GM21825 (cell line): ENCODE data around the gene CHCHD2.
"Not testable (repeated sequence)": the region's sequence is repeated elsewhere in the genome, so short reads cannot be mapped to it uniquely, and the experiment has no call there.

Experiments
- ATAC-seq: cut with Tn5 transposase; IDR thresholded peaks from one replicate; pipeline ENCODE4 v1.9.1; 2021; ENCODE audit warnings: mild to moderate bottlenecking, moderate library complexity; ENCODE audit not compliant: unreplicated experiment

Gene CHCHD2

DNA sequence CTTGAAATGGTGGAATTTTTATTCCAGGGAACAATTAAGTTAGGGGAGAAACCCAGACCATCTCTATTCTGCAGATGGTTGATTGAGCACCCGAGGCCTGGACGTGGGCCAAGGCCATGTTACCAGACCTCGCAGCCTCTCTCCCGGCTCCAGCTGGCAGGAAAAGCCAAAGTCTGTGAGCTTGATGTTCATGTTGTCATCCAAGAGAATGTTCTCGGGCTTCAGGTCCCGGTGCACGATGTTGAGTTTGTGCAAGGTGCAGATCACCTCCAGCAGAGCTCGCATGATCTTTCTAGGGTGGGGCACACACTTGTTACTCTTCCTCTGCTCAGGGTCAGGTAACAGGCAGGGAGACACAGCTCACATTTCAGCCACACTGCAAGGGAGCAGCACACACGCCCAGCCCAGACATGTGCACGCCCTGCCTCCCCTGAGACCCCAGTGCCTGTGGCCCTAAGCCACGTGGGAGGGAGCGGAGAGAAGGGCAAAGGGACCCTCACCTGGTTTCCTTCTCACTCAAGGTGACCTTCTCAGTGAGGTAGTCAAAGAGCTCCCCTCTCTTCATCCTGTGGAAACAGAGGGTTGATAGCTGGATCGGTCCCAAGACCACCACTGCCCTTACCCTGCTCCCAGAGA lies 23.0 kb downstream of the CHCHD2 start:
- ATAC-seq = no peak

DNA sequence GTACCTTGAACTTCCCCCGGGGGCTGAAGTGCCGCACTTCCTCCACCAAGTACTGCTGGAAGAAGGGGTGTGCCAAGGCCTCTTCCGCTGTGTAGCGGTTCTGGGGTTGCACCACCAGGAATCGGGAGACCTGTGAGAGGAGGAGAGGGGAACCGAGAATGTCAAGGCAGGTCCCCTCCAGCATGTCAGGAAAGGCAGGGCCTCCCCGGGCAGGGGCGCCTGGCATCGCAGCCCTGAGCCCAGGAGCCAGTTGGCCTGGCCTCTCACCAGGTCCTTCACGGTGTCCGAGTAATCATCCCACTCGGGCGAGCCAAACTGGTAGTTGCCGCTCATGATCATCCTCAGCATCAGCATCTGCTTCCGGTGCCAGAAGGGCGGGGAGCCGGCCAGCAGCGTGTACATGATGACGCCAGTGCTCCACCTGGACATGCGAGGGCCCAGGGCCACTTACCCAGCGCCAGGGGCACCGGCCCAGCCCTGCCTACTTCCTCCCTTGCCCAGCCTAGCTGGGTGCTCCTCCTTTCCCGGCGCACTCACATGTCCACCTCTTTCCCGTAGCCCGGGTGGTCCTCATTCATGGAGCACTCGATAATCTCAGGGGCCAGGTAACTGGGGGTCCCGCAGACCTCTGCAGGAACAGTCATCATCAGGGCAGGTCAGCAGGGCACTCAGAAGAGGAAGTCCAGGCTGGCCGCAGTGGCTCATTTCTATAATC lies 24.5 kb downstream of the CHCHD2 start:
- ATAC-seq = no peak

DNA sequence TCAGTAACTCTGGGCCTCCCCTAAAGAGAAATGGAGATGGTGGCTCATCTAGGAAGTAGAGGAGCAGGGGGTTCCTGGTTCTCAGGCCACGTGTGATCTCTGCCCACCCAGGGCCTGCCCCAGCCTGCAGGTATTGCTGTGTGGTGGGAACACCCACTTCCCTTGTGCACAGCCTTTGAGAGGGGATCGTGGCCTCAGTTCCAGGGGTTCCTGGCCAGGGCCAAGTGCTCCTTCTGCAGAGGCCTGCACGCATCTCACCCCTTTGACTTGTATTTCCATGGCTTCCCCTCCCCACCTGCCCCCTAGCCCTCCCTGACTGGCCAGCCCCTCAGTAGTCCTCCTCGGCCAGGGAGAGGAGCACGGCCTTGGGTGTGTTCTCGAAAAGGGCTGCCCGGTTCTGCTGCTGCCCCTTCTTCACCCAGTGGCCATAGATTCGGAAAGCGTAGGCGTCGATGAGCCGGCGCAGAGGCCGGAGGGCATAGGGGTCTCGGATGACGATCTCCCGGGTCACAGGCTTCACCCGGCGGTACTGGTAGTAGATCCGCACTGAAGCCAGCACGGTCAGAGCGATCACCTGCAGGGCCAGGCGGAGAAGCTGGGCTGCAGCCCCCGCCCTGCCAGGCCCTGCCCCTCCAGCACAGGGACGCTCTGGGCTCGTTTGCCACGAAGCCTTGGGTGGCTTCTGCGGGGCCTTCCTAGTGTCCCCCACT lies 25.4 kb downstream of the CHCHD2 start:
- not testable (repeated sequence) for ATAC-seq

DNA sequence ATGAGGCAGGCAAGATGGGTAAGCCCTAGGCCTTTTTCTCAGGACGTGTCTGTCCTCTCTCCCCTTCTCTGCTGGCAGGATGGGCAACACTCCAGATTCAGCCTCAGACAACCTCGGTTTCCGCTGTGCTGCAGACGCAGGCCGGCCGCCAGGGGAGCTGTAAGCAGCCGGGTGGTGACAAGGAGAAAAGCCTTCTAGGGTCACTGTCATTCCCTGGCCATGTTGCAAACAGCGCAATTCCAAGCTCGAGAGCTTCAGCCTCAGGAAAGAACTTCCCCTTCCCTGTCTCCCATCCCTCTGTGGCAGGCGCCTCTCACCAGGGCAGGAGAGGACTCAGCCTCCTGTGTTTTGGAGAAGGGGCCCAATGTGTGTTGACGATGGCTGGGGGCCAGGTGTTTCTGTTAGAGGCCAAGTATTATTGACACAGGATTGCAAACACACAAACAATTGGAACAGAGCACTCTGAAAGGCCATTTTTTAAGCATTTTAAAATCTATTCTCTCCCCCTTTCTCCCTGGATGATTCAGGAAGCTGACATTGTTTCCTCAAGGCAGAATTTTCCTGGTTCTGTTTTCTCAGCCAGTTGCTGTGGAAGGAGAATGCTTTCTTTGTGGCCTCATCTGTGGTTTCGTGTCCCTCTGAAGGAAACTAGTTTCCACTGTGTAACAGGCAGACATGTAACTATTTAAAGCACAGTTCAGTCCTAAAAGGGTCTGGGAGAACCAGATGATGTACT lies 26.7 kb downstream of the CHCHD2 start:
- ATAC-seq = no peak

DNA sequence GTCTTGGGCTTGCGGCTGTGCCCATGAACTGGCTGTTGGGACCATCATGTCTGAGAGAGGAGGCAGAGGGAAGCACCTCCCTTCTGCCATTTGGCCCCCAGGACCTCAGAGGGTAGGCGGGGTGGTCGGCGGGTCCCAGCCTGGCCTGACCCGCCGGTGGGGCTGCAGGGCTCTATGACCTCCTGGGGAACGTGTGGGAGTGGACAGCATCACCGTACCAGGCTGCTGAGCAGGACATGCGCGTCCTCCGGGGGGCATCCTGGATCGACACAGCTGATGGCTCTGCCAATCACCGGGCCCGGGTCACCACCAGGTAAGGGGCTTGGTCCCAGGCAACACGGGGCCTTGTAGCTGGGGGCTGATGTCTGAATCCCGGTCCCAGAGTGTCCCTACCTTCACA lies 28.1 kb downstream of the CHCHD2 start:
- ATAC-seq = no peak

DNA sequence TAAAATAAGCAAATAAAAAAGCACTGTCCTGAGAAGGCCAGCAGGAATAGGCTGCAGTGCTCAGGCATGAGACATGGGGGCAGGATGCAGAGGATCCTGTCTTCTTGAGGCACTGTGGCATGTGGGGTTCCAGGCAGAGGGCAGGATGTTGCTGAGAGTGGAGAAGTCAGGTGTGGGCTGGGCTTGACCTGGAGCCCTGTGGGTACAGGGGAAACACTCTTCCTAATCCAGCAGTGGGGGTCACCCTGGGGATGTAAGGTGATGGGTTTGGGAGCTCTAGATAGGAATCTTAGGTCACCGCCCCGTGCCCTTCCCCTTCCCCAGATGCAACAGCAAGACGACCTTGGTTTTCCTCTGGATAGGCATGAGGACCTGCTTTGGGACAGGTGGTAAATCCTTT lies 28.6 kb downstream of the CHCHD2 start:
- no peak for ATAC-seq

DNA sequence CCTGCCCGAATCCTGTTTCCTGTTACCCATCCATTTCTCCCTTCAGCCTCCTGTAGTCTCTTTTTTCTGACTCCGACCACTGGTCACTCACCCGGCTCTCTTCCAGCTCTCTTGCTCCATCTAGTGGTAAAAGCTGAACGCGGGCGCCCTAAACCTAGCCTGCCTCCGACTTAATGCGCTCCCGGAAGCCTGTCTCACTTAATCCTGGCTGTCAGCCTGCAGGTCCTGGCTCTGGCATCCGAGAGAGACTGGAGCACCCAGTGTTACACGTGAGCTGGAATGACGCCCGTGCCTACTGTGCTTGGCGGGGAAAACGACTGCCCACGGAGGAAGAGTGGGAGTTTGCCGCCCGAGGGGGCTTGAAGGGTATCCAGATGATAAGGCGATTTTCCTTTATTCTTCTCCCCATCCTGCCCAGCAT lies 31.9 kb downstream of the CHCHD2 start:
- peak; percentile 90 for ATAC-seq

DNA sequence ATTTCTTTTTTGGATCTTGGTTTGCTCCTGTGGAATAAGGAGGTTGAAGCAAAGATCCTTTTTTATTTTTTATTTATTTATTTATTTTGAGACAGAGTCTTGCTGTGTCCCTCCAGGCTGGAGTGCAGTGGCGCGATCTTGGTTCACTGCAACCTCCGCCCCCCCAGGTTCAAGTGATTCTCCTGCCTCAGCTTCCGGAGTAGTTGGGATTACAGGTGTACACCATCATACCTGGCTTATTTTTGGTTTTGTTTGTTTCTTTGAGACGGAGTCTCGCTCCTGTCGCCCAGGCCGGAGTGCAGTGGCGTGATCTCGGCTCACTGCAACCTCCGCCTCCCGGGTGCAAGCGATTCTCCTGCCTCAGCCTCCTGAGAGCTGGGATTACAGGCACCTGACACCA lies 39.9 kb downstream of the CHCHD2 start:
- not testable (repeated sequence) for ATAC-seq

DNA sequence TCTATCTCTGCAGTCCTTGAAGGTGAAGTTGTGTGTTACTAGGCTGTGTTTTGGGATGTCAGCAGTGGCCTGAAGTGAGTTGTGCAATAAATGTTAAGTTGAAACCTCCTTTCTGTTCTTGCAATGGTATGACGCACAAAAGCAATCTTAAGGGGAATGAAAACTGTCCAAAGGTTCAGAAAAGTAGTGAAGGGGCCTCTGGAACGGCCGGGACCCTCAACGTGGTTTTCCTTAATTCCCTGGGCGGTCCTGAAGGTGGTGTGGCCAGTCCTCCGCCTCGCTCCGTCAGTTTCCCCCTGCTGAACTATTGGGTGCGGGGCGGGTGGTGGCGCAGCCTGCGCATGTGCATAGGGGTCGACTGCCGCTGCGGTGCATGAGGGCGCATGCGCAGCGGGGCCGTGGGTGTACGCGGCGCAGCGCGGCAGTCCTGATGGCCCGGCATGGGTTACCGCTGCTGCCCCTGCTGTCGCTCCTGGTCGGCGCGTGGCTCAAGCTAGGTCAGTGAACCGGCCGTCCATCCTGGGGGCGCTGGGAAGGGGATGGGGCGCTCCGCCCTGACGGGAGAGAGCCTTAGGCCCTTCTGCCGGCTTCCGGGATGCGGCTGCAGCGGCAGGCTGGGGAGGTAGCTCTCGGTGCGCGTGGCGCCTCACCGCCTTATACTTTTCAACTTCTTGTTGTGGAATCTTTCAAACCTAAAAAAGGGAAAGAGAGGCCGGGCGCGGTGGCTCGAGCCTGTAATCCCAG lies 42.2 kb downstream of the CHCHD2 start, which contains the start of gene SUMF2:
TSS of gene SUMF2 (plus strand) at position 405 of the 744 bp plus-strand sequence. CDS start at position 431, 26 bp downstream.
- peak; percentile 85 for ATAC-seq

DNA sequence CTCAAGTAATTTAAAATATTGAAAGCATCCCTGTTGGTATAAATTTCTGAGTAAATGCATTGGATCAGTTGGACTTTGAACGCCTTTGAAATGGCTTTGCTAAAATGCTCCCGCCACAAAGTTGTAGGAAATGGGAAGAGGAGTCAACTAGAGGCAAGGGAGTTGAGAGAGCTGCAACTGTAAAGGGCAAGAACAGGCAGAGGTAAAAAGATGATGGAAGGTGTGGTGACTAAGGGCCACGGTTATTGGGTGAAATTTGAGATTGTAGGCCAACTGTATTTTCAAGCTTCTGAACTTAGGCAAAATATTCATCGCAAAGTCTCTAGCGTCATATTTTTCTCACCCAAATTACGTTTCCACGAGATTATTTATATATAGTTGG lies 42.8 kb downstream of the CHCHD2 start:
- ATAC-seq = no peak

DNA sequence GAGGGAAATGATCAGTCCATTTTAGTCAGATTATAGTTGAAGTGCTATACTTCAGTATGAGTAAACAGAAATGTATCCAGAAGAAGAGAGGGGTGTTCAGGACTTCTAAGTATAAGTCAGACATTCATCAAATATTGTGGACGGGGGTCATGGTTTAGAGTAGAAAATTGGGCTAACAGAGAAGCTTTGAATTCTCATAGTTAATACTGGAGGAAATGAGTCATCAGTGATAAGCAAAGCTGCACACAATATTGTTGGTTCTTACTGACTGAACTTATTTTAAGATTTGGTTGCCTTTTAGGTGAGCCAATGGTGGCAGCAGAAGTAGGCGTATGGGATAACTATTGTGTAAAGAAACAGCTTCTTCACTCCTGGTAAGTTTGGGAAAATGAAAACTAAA lies 43.9 kb downstream of the CHCHD2 start:
- ATAC-seq = no peak

DNA sequence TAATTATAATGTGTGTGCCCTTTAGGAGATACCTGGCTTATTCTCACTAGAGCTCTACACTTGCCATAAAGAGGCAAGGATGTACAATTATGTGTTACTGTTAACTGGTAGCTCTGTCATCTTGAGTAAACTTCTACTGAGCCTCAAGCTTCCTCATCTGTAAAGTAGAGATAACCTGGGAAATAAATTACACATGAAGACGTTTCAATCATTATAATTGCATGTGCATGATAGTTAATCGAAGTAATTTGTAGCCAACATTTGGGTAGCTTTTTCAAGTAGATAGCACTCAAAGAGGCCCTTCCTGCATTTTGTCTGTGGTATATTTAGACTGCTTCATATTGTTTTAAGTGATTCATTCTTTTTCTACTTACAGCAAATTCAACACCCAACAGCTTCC lies 52.3 kb downstream of the CHCHD2 start:
- ATAC-seq = no peak

DNA sequence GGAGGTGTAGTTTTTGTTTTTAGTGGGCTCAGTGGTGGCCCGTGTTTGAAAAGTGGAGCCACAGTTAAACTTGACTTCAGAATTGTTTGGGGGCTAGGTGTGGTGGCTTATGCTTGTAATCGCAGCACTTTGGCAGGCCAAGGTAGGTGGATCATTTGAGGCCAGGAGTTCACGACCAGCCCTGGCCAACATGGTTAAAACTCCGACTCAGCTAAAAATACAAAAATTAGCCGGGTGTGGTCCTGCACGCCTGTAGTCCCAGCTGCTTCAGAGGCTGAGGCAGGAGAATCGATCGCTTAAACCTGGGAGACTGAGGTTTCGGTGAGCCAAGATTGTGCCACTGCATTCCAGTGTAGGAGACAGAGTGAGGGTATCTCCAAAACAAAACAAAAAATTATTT lies 52.9 kb downstream of the CHCHD2 start:
- no peak for ATAC-seq
